Upper lobe of right lung (tissue), 1 donor: ENCODE results near the gene ARHGEF17. TPM values are rescaled to one million over a fixed set of nuclear protein-coding genes. Genes with fewer than 3 reads are reported as not detected.

Experiments
- ATAC-seq: fragments of 200-7000 bp; cut with Tn5 transposase; one replicate; pipeline ENCODE4 v1.9.1; 2020; ENCODE audit warnings: mild to moderate bottlenecking, moderate library complexity
- DNase-seq: peaks from one replicate; pipeline ENCODE4 v3.0.0-alpha.2; 2020
- H3K27ac ChIP-seq: fragments of 200-600 bp; one replicate; pipeline ENCODE4 v1.8.0; 2022
- H3K27me3 ChIP-seq: fragments of 200-600 bp; one replicate; pipeline ENCODE4 v1.8.0; 2022; ENCODE audit warnings: mild to moderate bottlenecking
- H3K36me3 ChIP-seq: fragments of 200-600 bp; one replicate; pipeline ENCODE4 v1.8.0; 2022
- H3K4me1 ChIP-seq: fragments of 200-600 bp; one replicate; pipeline ENCODE4 v1.8.0; 2022
- H3K4me3 ChIP-seq: fragments of 200-600 bp; one replicate; pipeline ENCODE4 v1.8.0; 2022; ENCODE audit warnings: mild to moderate bottlenecking
- H3K9me3 ChIP-seq: fragments of 200-600 bp; one replicate; pipeline ENCODE4 v1.8.0; 2022
- CTCF ChIP-seq: fragments of 200-600 bp; IDR thresholded peaks from one replicate; pipeline ENCODE4 v1.8.0; 2022; ENCODE audit warnings: antibody characterized with exemption
- intact Hi-C: fragments of 100-400 bp; cut with DNase I; formaldehyde crosslinking; loops from one replicate; pipeline ENCODE4 v1.11.0; 2022
- total RNA-seq: library from RNA; stranded (reverse); fragmentation: NEBNext Ultra II Directional; extraction: Animal tissue kit (Norgen Biotek cat#: 25700); gene quantifications from one replicate; pipeline ENCODE4 v1.2.1, GENCODE V29; 2021
- donor health status: DM: no; HTN: yes; CAD: no; lungs with severe emphysema.

ARHGEF17 gene
- total RNA-seq, 1 donor from 2014 or later = 74.5 TPM

DNA sequence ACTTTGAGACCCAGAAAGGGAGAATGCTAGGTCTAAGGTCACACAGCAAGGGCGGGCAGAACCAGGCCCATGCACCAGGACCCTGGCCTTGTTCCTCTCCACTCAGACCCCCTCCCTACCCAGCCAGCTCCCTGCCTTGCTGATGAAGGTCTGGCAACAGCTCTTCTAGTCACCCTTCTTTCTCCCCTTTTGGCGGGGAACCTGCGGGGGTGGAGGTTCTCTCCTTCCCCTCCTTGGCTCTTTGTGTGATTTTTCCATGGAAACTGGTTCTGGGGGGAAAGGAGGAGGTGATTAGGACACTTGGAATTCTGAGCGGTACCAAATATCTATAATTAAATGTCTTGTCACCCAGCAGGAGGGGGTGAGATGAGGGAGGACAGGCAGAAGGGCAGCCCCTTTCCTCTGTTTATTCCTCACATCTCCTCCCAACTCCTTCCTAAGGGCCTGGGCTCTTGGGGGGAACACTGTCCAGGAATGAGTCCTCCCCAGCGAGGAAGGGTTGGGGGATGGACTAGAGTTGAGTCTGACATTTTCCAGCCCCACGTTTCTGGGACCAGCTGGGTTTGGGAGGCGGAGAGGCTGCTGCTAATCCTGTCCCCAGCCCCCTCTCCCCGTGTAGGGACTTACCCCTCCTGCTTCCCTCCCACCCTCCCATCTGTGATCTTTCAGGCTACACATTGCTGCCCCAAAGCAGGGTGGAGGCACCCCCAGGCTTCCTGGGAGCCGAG lies 7.4 kb downstream of the ARHGEF17 start:
- ATAC-seq (no peak), DNase-seq (no peak)
- no peak for TF ChIP-seq CTCF
- intact Hi-C loops = no loop called here
- Histone ChIP-seq H3K9me3 (no peaks in the 10 kb centered on the region), H3K36me3 (no peaks in the 10 kb centered on the region), H3K27me3 (no peaks in the 10 kb centered on the region), H3K27ac (peak overlapping the region; percentile 58), H3K4me1 (peaks cover 94% of the 10 kb centered on the region), H3K4me3 (peak overlapping the region; percentile 76)

DNA sequence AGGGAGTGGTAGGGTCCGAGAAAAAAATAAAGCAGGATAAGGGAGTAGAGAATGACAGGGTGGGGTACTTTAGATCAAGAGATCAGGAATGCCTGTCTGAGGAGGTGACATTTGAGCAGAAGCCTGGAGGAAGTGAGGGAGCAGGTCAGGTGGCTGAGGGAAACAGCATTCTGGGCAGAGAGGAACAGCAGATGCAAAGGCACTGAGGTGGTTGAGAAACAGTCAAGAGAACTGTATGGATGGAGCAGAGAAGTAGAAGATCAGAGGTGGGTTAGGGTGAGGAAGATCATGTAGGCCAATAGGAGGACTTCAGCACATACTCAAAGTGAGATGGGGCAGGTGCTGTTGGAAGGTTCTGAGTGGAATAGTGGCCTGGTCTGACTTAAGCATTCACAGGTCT lies 8.3 kb downstream of the ARHGEF17 start:
- Histone ChIP-seq H3K4me1 (peaks cover 94% of the 10 kb centered on the region), H3K9me3 (no peaks in the 10 kb centered on the region), H3K27ac (peak overlapping the region; percentile 82), H3K27me3 (no peaks in the 10 kb centered on the region), H3K4me3 (peak overlapping the region; percentile 76), H3K36me3 (no peaks in the 10 kb centered on the region)
- ATAC-seq = no peak
- no peak for TF ChIP-seq CTCF
- no peak for DNase-seq
- intact Hi-C loops = no loop called here

- Histone ChIP-seq H3K4me3 (no peak overlapping the region), H3K9me3 (no peaks in the 10 kb centered on the region), H3K4me1 (peaks cover 99% of the 10 kb centered on the region), H3K27me3 (no peaks in the 10 kb centered on the region), H3K27ac (peak overlapping the region; percentile 82), H3K36me3 (no peaks in the 10 kb centered on the region)
- peak; percentile 85 for DNase-seq
- no peak for TF ChIP-seq CTCF
- ATAC-seq = peak; percentile 35
- intact Hi-C loops = no loop called here
These were observed 9.3 kb downstream of the ARHGEF17 start for GRCh38 chr11:73317373-73317772.

DNA sequence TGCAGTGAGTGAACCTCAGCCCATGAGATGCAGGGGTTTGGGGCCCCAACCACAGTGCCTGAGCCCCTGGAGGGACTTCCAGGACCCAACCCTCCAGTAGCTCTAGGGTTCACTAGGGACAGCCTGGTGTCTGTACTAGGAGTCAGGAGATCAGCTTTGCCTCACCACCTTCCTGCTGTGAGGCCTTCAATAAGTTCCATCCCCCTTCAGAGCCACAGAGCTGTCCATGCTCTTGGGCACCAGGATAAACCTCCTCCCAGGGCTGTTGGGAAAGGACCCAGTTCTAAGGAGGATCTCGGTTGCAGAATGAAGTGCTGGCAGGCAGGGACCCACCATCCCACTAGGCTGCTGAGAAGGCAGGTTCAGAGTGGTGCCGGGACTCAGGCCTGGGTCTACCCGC lies 9.7 kb downstream of the ARHGEF17 start:
- DNase-seq = no peak
- Histone ChIP-seq H3K36me3 (no peaks in the 10 kb centered on the region), H3K4me1 (peaks cover 99% of the 10 kb centered on the region), H3K9me3 (no peaks in the 10 kb centered on the region), H3K27me3 (no peaks in the 10 kb centered on the region), H3K27ac (peak overlapping the region; percentile 82), H3K4me3 (no peak overlapping the region)
- intact Hi-C loops = no loop called here
- ATAC-seq = no peak
- TF ChIP-seq CTCF = no peak

DNA sequence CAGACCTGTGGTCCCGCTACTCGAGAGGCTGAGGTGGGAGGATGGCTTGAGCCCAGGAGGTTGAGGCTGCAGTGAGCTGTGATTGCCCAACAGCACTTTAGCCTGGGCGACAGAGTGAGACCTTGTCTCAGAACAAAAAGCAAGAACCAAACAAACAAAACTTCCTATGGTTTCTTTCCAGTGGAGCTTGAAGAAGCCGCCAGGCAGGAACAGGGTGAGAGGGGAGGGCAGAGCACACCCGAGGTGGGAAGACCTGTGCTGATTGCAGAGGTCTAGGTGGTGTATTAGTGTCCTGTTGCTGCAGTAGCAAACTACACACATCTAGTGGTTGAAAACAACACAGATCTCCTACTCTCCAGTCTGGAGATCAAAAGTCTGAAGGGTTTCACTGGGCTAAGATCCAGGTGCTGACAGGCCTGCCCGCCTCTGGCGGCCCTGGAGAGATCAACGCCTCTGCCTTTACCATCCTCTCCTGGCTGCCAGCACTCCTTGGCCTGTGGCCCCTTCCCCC lies 10.5 kb downstream of the ARHGEF17 start:
- TF ChIP-seq CTCF = no peak
- intact Hi-C loops = no loop called here
- peak; percentile 45 for ATAC-seq
- no peaks in the 10 kb centered on the region for H3K27me3 ChIP-seq
- peaks cover 99% of the 10 kb centered on the region for H3K4me1 ChIP-seq
- H3K9me3 ChIP-seq = no peaks in the 10 kb centered on the region
- H3K27ac ChIP-seq = peak overlapping the region; percentile 82
- no peaks in the 10 kb centered on the region for H3K36me3 ChIP-seq
- no peak for DNase-seq
- no peak overlapping the region for H3K4me3 ChIP-seq
